HG02678 (cell line): ENCODE results near the gene PPIF.

Experiments
- ATAC-seq: cut with Tn5 transposase; IDR thresholded peaks from one replicate; pipeline ENCODE4 v1.9.1; 2021; ENCODE audit warnings: mild to moderate bottlenecking, moderate library complexity; ENCODE audit not compliant: unreplicated experiment

PPIF gene

DNA sequence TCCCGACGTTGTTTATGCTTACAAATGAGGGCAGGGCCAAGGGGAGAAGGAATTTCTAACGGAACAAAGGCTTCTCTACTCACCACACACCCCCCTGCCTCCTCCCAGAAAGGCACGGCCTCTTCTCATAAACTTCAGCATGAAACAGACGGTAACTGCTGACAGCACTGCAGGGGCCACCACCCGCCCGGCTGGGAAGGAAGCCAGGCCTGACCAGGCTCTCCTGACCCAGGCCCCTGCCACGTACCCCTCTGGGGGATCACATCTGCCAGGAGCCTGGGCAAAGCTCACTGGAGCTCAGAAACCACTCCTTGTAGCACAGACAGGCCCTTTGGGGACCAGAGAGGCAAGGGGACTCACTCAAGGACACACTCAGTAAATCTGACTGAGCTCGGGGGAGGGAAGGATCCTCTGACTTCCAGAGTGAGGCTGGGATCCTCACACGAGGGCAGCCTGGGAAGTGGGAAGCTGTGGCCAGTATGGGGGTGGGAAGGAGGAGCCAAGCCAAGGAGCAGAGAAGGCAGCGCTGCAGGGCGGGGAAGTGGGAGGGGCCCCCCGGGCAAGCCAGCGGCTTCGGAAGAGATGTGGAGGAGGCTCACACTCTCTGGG, 52.1 kb downstream of the PPIF start:
- no peak for ATAC-seq

DNA sequence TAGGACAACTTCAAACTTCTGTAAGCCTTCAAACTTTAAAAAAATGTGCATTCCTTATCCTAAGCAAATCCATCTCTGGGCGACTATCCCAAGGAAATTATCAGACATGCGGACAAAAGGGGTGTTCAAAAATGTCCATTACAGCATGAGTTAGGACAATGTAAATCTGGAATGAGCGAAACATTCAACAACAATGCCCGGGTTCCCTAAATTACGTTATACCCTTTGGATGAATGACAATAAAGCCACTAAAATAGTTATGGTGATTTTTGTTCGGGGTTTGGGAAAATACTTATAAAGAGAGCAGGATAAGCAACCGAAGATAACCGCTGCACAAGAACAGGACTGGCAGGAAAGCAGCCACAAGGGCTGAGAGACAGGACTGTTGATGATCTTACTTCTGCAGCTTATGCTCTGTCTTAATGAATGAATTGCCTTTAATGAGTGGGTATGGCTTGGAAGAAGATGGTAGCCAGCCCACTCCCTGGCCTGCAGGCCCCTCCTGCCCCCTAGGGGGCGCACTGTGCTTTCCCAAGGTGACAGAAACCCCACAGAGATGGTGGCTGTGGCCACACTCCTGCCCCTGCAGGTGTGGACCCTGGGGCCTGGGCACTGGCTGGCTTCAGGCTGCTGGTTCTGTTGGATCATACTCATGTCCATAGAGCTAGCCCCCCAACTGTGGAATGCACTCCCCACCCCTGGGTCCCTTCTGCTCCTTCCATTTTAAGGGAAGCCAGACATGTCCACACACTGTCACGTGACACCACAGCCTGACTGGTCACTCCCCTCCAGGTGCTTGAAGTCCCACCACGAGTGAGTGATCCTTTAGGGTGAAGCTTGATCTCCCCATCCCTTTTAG, 53.1 kb downstream of the PPIF start:
- peak; percentile 75 for ATAC-seq

DNA sequence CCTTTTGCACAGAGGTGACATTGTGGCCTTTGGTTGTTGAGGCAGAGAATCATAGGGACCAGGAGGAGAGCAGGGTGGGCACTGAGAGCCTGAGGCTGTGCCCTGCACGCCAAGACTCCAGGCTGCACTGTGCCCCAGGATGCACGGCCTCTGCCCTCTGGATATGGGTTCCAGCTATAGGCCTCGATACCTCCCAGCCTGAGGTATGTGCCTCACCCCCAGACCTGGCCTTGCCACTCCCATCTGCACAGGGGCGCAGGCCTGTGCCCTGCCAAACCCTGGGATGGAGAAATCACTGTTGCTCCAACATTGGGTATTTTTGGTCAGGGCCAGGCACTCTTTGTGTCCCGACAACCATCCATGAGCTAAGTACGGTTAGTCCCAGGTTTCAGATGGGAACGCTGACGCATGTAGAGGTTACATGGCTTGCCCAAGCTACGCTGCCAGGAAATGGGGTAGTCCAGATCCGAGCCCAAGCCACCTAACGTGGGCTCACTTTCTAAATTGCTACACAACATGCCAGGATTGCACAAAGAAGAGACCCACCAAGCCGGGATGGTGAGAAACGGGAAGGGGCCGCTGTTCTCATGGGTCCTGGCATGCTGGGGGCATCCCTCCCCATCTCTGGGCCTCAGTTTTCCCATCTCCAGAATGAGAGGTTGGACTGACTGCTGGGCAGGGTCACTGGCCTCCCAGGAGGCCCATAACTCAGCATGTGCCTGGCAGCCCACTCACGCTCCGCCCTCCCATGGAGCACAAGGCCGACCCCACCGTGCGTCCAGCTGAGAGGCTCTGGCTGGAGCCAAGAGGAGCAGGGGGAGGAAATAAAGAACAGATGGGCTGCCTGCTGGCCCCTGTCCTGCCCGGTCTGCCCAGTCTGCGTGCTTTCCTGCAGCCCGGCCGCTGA, 54.0 kb downstream of the PPIF start:
- ATAC-seq: no peak

DNA sequence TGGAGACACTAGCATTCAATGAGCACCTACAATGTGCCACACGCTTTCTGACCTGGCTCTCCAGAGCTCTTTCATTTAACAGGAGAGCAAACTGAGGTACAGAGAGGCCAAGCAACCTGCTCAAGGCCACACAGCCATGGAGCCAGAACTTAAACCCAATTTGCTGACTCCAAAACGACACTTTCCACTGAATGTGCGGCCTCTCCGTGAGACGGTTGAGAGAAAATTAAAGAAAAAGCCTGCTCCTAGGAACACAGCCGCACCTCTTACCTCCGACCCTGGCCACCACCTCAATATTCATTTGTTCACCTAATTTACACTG, 55.3 kb downstream of the PPIF start:
- no peak for ATAC-seq

DNA sequence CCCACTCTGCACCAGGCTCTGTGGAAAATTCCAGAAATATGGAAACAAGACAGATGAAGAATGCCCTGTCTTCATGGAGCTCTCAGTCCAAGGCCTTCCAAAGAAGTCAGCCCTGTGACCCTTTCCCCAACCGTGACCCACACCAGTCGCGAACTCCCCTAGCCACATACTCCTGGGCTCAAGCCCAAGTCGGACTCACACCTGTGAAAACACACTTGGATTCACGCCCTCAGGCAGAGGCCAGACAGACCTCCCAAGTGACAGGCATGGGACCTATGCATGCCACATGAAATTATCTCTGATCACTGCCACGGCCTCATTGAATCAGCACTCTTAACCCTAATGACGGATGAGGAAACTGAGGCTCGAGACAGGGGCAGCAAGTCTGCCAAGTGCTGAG, 55.7 kb downstream of the PPIF start:
- no peak for ATAC-seq

DNA sequence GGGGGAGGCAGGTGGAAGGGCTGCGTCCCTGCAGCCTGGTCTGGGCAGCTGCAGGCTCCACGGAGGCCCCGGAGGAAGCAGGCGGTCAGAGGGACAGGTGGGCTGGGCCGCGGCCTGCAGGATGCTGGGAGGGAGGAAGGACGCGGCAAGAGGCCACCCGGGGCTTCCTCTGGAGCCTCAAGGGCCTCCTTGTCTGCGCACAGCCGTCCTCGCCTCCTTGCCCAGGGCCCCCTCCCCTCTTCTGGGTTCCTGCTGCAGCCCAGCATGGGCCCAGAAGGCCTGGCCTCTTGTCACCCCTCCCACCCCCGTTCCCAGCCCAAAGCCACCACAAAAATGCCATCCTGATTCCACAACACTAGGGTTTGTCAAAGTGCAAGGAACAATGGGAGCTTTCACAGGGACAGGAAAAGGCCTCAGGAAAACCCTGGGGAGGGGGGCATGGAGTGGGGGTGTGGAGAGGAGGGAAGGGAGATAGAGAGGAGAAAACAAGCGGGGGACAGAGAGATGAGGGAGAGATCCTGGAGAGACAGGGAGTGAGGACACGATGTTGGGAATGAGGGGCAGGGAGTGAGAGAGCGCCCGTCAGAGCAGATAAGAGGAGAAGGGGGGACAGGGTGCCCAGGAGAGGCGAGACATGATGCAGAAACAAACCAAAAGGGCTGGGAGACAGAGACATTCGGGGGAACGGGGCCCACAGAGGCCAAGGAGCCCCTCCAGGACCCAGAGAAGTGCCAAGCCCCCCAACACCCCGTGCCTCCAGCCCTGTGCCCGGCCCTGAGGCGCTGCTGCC, 56.4 kb downstream of the PPIF start:
- ATAC-seq: no peak

DNA sequence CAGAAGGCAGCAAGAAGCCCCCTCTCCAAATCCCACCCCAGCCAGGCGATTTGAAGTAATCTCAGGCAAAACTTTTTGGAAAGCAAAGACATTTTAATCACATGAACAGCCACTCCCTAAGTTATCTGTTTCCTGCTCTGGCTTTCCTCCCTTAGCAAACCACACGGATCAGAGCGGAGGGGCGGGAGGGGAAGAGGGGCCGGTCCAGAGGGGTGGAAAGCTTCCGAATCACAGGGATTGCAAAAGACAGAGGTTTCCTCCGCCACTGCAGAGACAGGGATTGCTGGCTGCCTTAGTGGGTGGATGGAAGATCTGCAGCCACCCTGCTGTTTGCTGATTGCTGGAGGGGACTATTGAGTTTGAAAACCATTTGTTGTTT, 57.0 kb downstream of the PPIF start:
- ATAC-seq: no peak

DNA sequence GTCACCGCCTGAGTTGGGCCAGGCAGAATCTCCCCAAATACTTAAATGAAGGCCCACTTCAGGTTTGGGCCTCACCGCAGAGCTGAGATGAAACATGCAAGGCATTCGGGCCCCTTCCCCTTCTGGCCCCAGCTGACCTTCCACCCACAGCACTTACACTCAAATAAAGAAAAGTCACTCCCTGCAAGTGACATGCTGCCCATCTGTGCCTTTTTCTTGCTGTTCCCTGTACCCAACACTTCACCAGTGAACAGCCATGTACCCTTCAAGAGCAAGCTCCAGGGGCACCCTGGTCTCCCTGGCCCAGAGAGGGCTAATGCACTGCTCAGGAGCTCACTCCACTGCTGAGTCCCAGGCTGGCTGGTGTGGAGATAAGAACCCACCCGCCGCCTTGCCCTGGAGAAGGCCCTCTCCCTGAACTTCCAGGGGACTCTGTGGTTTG, 57.4 kb downstream of the PPIF start:
- no peak for ATAC-seq
